ENCODE data around the gene FAM168A. TPM values are rescaled to one million over a fixed set of nuclear protein-coding genes. Genes with fewer than 3 reads are reported as not detected.

Gene FAM168A
- total and polyA plus RNA-seq, 10 donors = 2.7 to 33.2 (median 22.7) TPM

- DNase-seq = no peak
- Histone ChIP-seq H3K36me3 (no peaks in the 10 kb centered on the region), H3K27me3 (replicated peaks in 1 of 7) (no peaks in the 10 kb centered on the region), H3K4me3 (no peak overlapping the region), H3K4me1 (peaks cover 0 to 14% (median 0%) of the 10 kb centered on the region in 6 donors), H3K27ac (no peak overlapping the region), H3K9me3 (no peaks in the 10 kb centered on the region)
- 18 to 32% (median 23%) methylated on average over 2 of the region's 2 CpGs for WGBS, 5 donors
- TF ChIP-seq, protein P1, sequence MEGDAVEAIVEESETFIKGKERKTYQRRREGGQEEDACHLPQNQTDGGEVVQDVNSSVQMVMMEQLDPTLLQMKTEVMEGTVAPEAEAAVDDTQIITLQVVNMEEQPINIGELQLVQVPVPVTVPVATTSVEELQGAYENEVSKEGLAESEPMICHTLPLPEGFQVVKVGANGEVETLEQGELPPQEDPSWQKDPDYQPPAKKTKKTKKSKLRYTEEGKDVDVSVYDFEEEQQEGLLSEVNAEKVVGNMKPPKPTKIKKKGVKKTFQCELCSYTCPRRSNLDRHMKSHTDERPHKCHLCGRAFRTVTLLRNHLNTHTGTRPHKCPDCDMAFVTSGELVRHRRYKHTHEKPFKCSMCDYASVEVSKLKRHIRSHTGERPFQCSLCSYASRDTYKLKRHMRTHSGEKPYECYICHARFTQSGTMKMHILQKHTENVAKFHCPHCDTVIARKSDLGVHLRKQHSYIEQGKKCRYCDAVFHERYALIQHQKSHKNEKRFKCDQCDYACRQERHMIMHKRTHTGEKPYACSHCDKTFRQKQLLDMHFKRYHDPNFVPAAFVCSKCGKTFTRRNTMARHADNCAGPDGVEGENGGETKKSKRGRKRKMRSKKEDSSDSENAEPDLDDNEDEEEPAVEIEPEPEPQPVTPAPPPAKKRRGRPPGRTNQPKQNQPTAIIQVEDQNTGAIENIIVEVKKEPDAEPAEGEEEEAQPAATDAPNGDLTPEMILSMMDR (IDR thresholded peaks at IDR 0.05 in 8 of 11, conservative IDR thresholded peaks at IDR 0.05 in 3 of 11) = no peak
- TF ChIP-seq POLR2A (IDR thresholded peaks at IDR 0.05) = no peak
- TF ChIP-seq POLR2AphosphoS5 (IDR thresholded peaks at IDR 0.05) = no peak
- intact Hi-C loops (cut with DNase I; ENCODE audit: low total_unique reads) = no loop called here
These were observed 77.4 kb downstream of the FAM168A start for GRCh38 chr11:73520353-73521061.

DNA sequence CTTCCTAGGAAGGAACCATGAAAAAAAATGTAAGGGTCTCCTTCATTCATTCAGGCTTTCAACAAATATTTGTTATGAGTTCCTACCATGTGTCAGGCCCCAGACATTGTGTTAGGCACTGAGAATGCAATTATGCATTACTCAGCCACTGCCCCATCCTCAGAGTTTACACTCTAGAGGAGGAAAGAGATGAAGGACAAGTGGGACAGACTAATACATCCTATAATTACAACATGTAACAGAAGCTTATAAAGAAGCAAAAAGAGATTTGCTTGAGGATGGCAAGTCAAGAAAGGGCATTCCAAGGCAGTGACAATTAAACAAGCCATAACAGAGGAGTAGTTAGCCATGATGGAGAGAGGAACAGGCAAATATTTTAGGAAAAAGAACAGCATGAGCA is 78.6 kb downstream of the FAM168A start:
- TF ChIP-seq POLR2A (IDR thresholded peaks at IDR 0.05) (no peak), POLR2AphosphoS5 (IDR thresholded peaks at IDR 0.05) (no peak)
- TF ChIP-seq, protein P1 (IDR thresholded peaks at IDR 0.05 in 8 of 11, conservative IDR thresholded peaks at IDR 0.05 in 3 of 11) = no peak
- no peak for DNase-seq
- Histone ChIP-seq H3K4me3 (no peak overlapping the region), H3K9me3 (no peaks in the 10 kb centered on the region), H3K27me3 (replicated peaks in 1 of 7) (no peaks in the 10 kb centered on the region), H3K4me1 (peaks cover 0 to 14% (median 0%) of the 10 kb centered on the region in 6 donors), H3K36me3 (peaks cover 0 to 3% (median 0%) of the 10 kb centered on the region in 6 donors), H3K27ac (no peak overlapping the region)
- intact Hi-C loops (cut with DNase I; ENCODE audit: low total_unique reads) = no loop called here

DNA sequence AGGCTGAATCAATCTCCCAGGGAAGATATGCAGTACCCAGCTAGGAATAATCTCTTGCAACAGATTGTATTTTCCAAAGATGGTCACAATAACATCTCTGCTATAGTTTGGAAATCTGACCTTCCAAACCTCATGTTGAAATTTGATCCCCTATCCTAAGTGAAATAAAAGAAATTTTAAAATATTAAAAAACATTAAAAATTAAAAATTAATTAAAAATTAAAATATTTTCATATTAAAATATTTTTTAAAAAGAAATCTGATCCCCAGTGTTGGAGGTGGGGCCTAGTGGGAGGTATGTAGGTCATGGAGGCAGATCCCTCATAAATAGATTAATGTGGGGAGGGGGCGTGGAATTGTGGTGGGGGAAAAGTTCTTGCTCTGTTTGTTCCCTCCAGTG is 79.7 kb downstream of the FAM168A start:
- Histone ChIP-seq H3K9me3 (no peaks in the 10 kb centered on the region), H3K4me3 (no peak overlapping the region), H3K27me3 (replicated peaks in 1 of 7) (no peaks in the 10 kb centered on the region), H3K4me1 (peaks cover 0 to 14% (median 0%) of the 10 kb centered on the region in 6 donors), H3K36me3 (peaks cover 0 to 3% (median 0%) of the 10 kb centered on the region in 6 donors), H3K27ac (no peak overlapping the region)
- intact Hi-C loops (cut with DNase I; ENCODE audit: low total_unique reads) = no loop called here
- TF ChIP-seq, protein P1 (IDR thresholded peaks at IDR 0.05 in 8 of 11, conservative IDR thresholded peaks at IDR 0.05 in 3 of 11) = no peak
- TF ChIP-seq POLR2A (IDR thresholded peaks at IDR 0.05) (no peak), POLR2AphosphoS5 (IDR thresholded peaks at IDR 0.05) (no peak)
- no peak for DNase-seq
- WGBS, 5 donors = 86 to 100% (median 100%) methylated on average over 1 of the region's 1 CpG

- Histone ChIP-seq H3K4me1 (peaks cover 0 to 15% (median 6%) of the 10 kb centered on the region in 6 donors), H3K36me3 (peaks cover 0 to 3% (median 0%) of the 10 kb centered on the region in 6 donors), H3K4me3 (no peak overlapping the region), H3K27me3 (replicated peaks in 1 of 7) (no peaks in the 10 kb centered on the region), H3K9me3 (no peaks in the 10 kb centered on the region), H3K27ac (no peak overlapping the region)
- intact Hi-C loops (cut with DNase I; ENCODE audit: low total_unique reads) = no loop called here
- no peak for DNase-seq
- TF ChIP-seq, protein P1 (IDR thresholded peaks at IDR 0.05 in 8 of 11, conservative IDR thresholded peaks at IDR 0.05 in 3 of 11) = no peak
- TF ChIP-seq POLR2AphosphoS5 (IDR thresholded peaks at IDR 0.05) (no peak), POLR2A (IDR thresholded peaks at IDR 0.05) (no peak)
These were observed 81.8 kb downstream of the FAM168A start for GRCh38 chr11:73516080-73516479.

All from spleen (tissue), 11 donors.